Embryonic facial prominence (tissue), 1 donor: ENCODE measurements around the gene TRMT10A.

Source experiments
- DNase-seq: peaks from one replicate; pipeline ENCODE4 v3.0.0-alpha.2; 2016; ENCODE audit errors: extremely low spot score

Gene TRMT10A, protein sequence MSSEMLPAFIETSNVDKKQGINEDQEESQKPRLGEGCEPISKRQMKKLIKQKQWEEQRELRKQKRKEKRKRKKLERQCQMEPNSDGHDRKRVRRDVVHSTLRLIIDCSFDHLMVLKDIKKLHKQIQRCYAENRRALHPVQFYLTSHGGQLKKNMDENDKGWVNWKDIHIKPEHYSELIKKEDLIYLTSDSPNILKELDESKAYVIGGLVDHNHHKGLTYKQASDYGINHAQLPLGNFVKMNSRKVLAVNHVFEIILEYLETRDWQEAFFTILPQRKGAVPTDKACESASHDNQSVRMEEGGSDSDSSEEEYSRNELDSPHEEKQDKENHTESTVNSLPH

DNA sequence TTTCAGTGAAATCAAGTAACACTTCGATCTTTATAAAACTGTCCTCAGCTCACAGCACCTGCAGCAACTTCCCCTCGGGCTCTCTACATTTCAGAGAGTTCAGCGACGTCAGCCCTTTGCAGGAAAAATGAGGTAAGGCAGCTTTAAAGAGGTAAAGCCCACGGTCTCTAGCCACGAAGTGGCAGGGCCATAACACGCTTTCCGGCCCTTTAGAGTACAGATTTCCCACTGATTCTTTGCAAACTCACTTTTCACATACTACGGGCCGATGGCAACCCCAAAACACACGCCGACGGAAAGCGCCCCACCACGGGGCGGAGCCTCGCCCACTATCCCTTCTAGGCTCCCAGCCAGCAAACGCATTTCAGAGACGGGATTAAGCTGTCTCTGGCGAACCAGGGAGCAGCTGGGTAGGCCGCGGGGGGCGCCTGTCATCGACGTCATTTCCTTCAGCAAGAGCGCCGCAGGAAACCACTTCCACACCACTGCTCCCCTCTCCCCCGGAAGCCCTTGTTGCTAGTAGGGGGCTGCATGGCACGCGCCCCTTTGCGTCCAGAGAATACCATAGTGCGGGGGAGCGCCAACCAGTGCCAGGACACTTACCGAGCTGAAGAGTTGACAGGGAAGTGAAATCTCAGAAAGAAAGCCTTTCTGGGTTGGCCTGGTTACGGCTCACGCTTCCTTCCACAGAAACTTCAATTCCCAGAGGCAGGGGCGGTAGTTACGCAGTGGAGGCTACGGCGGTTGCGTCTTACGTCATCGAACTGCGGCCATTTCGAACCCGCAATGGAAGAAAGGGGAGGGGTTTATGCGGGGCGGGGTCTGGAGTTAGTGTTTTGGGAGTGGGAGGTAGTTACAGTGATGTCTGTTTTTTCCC, at the start of gene TRMT10A:
TRMT10A (minus strand) TSS at position 730 of the 877 bp plus-strand sequence. CDS start 4,701 bp downstream, outside the sequence.
- DNase-seq: peak; percentile 98

DNA sequence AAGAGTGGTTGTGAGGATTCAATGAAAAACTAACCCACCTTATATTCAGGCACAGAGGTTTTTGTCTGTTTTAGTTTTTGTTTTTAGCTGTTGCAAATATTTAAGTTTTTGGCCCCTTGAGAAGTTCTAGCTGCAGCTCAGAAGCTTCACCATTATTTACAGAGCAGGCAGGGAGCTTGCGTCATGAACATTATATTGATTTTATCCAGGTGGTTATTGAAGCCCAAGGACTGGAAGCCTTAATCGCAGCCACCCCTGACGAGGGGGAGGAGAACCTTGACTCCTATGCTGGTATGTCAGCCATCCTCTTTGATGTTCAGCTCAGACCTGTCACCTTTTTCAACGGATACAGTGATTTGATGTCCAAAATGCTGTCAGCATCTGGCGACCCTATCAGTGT, 48.9 kb upstream of the TRMT10A start:
- no peak for DNase-seq

DNA sequence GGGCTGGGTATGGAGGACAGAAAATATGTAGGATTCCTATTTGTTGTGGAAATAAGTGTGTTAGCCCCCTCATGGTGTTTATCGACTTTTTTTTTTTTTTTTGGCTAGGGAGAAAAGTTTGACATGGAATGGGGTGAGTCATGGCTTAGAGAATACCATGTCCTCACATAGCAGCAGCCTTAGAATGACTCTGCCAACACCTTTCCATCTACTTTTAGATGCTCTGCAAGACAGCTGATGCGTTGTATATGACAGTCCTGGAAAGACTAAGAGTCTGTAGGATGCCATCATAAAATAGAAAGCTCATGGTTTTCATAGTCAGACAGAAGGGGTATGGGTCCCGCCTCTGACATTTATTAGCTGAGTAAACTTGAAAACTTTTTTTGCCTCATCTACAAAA, 48.4 kb upstream of the TRMT10A start:
- DNase-seq: no peak

DNA sequence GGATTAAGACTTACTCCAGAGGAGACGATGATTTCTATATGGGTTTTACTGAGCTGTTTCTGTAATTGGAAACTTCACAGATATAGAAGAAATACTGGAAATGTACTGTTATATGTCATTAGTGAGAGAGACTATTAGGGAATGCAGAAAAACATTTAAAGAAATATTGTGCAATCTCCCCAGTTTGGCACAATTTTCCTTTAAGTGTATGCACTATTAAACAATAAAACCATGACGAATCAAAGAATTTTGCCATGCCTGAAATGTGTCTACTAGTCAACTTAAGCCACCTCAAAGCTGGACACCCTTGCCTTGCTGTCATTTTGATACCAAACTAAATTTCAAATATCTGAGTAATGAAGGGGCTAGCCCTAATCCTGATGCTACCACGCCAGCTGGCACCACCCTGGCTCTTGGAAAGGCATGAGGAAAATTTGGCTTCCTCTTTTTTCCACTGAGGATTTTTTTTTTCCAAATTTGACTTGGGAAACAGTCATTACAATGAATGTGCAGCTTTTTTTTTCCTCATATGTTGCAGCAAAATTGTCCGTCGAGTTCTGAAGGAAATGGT, 46.9 kb upstream of the TRMT10A start:
- DNase-seq: no peak

DNA sequence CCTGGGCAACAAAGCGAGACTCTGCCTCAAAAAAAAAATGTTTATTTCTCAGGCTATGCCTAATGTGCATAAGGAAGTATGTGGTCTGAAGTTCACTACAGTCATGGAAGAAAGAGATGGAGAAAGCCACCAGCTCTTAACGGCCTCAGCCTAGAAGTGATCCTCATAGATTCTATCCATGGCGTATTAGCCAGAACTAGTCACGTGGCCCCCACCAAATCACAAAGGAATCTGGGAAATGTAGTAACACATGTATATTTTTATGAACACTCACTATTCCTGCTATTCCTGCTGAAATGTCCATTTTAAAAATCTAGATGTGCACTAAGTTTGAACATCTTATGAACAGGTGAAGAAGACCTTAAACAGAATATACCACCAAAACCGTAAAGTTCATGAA, 44.6 kb upstream of the TRMT10A start:
- DNase-seq: no peak

DNA sequence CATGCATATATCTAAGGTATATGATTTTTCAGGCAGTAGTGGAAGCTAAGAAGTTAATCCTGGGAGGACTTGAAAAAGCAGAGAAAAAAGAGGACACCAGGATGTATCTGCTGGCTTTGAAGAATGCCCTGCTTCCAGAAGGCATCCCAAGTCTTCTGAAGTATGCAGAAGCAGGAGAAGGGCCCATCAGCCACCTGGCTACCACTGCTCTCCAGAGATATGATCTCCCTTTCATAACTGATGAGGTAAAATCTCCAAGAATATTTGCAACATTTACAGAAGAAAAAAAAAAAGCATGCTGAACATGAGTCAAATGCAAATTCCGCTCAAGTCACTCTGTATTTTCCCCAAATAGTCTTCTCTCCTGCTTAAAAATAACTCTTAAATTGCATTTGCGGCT, 42.9 kb upstream of the TRMT10A start:
- DNase-seq: no peak

DNA sequence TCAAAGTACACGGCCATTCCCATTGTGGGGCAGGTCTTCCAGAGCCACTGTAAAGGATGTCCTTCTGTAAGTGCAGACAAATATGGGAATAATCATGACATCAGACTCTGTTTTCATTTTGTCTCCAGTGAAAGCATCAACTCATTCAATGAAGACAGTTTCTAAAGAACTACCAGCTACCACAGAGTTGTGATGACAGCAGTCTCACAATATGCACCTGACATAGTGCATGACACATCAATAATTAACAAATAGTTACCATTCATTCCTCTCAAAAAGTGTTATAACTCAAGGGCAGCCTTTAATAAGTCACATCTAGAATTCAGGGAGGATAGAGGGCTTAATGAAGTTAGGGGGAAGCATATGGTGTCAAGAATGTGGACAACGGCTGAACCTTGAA, 31.0 kb upstream of the TRMT10A start:
- DNase-seq: no peak

DNA sequence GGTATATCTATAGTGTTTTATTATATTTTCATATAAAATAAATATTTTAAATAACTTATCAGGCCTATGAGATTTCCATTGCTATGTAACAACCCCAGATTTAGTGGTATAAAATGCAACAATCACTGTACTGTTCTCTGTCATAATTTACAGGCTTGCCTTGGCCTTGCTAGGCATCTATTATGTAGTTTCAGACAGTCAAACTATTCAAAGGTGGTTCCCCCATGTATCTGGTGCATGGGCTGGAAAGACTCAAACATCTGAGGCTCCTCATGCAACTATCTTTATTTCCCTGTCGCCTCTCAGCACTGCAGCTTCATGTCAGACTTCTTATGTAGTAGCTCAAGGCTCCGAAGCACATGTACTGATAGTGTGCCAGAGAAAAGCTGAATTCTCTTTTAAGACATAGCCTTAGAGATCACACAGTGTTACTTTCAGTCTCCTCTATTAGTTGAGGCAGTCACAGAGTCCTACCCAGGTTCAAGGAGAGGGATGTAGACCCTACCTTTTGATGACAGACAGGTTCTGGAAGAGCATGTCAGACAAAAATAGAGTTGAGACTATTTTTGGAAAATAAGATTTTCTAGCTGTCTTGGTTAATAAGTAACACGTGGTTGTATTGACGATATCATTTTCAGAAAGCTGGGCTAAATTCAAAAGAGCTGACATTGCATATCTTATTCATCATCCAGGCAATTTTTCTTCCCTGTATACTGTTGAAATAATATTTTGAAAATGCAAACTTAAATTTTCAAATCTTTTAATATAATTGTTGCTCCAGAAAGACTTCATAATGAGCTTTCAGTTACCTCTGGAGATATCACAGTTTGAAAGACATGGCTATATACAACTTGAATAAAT, 30.2 kb upstream of the TRMT10A start:
- no peak for DNase-seq

DNA sequence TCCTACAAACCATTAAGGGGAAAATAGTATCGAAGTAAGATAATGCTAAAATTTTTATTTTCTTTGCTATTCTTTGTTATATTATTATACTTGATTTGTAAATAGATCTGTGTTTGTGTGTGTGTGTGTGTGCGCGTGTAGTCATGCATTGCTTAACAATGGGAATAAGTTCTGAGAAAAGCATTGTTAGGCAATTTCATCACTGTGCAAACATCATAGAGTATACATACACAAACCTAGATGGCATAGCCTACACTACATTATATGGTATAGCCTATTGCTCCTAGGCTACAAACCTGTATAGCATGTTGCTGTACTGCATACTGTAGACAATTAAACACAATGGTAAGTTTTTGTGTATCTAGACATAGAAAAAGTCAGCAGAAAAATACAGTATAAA, 27.9 kb upstream of the TRMT10A start:
- DNase-seq: no peak

DNA sequence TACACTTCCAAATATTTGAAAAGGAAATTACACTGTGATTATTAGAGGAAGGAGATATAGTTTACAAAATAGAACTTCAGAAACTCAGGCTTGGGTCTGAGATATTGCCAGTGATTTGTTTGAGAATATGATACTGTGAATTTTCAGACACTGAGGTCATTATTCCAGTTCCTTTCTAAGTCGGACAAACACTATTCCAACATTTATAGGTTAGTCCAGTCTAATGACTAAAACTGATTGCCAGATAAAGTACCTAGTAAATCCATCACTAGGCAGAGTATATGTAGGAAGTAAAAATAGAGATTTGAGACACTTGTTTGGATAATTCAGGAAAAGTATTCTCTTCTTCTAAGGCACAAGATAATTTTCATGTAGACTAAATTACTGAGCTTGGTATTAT, 24.0 kb upstream of the TRMT10A start:
- DNase-seq: no peak

DNA sequence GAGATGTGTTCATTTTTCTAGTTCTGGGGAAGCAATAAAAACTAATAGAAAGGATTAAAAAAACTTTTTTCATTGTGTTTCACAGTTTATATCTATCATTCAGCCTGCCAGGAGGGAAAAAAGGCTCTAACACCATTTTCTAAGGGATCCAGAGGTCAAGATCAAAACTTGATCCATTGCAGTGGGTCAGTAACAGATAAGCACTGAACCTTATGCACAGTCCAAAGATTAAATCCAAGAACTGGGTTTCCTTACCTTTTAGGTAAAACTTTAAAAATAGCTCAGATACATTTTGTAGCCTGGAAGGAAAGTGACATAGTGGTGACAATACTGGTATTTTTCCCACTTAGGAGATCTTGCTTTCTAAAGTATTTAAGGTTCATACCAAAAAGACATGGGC, 23.5 kb upstream of the TRMT10A start:
- DNase-seq: no peak

DNA sequence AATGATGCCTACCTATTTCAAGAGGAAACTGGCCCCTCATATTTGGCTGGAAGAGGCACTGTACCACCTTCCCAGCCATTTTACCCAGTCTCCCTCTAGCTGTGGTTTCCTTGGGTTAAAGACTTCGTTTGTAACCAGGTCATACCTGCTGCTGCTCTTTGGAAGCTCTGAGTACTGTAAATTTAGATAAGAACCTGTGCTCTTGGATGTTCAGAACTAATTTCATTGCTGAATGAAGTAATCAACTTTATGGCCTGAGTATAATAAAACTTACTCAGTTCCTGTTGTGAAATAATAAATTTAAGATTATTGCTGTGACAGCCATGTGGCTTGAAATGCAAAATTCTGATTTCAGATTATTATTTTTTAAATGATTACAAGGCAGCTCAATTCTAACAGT, 23.0 kb upstream of the TRMT10A start:
- no peak for DNase-seq

DNA sequence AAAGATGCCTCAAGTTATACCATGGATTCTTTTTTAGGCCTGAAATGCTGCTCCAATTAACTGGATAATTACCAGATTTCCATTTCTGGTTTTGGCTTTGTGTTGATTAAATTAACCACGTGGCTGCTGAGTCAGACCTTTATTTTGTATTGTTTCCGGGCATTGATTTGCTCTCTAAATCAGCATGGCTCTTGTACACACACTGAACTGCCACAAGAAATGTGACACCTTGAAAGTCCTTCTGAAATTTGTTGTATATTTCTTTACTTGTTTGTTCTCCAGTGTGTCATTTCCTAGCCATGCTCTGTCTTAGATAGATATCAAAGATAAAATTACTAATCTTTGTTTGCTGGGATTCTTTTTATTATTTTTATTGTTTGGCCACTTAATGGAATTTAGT, 22.5 kb upstream of the TRMT10A start:
- DNase-seq: no peak

DNA sequence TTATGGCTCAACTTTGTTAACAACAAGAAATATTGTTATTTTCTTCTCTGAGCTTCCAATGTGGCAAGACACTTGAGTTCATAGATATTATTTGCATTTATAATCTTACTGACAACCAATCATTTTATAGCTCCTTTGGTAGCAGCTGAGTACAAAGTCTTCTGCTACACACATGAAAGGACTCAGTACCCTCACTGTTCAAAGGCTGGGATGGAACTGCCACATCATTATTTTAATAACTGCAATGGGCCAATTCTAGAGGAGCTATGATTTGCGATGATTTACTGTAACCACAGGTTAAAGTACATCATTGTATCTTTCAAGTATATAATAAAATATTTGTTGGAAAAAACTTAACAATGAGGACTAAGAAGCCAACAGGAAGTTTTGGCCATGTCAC, 21.7 kb upstream of the TRMT10A start:
- no peak for DNase-seq

DNA sequence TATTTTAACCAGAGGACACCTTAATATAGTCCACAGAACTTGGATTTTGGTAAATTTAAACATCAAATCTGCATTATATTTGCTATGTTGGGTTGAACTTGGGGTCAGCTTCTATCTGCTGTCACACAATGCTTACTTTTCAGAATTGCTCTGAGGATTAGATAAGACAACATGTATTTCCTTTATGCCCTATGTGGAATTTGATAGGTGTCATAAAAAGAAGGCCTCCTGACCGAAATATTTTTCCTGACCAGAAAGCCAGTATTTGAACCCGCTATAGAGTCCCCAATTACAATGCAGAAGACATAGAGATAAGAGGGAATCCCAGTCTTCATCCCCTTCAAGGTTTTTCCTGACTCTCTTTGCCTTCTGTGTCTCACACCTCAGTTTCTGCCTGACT, 14.9 kb upstream of the TRMT10A start:
- no peak for DNase-seq

DNA sequence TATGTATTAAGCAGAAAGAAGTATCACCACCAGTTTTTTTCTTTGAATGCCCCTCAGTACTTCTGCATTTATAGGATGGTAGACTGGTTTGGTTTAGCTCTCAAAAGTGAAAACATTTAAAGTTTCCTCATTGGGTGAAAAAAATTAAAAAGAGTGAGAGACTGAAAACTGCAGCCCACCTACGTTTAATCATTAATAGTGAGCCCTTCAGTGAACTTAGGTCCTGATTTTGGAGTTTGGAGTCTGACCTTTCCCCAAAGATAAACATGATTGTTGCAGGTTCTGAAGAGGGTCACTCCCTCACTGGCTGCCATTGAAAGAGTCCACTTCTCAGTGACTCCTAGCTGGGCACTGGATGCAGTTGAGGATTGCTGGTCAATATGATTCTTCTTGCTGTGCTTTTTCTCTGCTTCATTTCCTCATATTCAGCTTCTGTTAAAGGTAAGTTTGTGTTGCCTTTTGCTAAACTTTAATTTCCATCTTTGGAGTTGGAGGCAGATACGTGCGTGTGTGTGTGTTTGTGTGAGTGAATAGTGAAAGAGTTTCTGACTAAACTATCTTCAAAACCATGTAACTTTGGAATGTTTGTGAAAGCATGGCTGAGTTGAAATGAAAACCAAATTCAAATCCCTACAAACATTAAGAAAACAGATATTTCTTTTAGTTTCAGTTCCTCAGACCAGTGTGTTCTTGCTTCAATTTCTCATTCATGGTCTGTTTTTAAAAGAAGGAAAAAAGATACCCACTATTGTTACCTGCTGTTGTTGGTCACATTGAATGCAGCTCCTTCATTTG, 10.9 kb upstream of the TRMT10A start, which contains the start of gene MTTP:
MTTP (plus strand) TSS at position 295 of the 795 bp plus-strand sequence; CDS start at position 381, 86 bp downstream.
- no peak for DNase-seq

DNA sequence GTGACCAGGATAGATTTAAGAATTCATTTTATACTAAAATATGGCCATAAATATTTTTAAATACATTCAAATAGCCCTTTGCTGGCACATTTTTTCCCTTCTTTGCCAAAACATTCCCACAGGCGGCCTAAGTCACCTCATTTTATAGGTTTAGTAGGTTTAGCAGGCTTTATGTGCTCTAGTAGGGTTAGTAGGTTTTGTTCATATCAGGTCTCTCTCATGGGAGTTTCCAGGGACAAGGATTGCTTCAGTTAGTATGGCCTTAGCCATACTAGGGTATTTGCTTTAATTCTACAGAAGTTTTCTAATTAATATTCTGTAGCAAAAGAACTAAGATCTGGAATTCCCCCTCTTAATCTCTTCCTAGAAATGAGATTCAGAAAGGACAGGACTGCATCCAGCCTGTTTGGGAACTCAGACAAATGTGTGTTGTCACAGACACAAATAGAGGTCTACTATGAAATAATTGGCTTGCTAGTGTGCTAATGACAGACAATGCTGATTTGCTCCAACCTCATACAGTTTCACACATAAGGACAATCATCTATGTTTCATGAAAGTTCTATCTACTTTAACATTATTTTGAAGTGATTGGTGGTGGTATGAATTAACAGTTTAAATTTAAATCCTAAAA, 10.0 kb upstream of the TRMT10A start:
- no peak for DNase-seq

DNA sequence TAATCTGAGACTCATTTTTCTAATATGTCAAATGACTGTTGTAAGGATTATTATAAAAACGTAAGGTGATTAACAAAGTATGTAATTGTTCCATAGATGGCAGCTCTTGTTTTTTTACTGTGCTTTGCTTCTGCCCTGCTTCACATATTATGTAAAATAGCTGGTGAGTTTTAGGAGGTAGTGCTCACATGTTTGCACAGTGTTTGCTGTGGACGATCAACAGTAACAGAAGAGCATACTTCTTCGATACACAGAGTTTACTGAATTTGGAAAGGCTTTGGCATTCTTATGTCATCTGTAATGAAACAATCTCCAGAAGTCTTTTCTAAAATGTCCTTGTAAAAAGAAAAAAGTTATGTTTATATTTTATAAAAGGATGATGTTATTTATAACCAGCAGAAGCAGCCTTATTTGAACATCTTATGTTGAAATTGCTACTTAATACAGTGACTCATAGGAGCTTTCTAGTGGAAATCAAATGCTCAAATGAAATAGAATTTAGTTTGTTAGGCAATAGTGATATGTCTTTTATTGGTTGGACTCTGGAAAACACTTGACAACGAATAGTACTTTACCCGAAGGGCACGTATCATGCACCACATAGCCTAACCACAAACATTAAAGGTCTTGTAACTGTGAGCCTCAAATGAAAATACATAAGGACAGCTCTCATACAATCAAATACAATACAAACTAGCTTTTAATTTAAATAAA, 8.8 kb upstream of the TRMT10A start:
- no peak for DNase-seq

DNA sequence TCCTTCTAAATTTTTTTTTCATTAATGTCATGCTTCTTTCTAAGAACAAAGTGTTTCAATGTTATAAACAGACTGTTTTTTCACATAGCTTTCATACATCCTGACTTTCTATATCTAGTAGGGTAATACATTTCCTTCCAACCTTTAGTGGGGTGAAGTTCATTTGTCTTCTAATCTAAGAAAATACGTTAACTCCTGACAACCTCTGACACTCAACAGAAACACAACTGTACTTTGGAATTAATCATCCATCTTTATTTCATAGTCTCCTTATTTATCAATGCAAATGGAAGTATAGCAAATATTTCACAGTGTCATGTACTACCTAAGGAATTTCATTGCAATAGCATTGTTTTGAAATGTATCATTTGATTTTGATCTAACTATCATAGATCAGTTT, 8.0 kb upstream of the TRMT10A start:
- DNase-seq: no peak

DNA sequence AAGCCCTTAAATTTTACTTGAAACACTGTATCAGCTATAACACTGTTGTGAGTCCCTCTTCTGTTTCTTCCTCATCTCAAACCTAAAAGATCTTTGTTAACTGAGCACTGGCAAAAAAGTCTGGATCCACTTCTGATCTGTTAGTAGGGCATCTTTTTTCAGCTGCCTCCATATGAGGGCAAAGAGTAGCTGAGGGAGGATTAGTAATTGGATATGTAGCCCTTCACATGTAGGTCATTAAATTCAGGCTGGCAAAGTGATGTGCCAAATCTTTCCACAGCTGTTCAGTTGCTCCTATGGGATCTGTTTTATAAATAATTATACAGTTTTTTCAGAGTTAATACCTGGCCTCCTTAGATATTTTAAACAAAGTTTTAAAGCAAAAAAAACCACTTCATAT, 1.1 kb upstream of the TRMT10A start:
- DNase-seq: no peak
